OCI-LY7 (cell line): ENCODE measurements around the gene CCT6A.

Source experiments
- EZH2phosphoT487 ChIP-seq: fragments of 200-600 bp; sonication (generic); IDR thresholded peaks from 2 replicates; pipeline ENCODE4 v1.6.1; 2018; ENCODE audit warnings: low read depth, borderline replicate concordance, mild to moderate bottlenecking, mixed run types, antibody characterized with exemption, low read length, moderate library complexity, mixed read lengths
- TF ChIP-seq, protein P1 (sequence below): fragments of 200-600 bp; sonication (generic); conservative IDR thresholded peaks from 2 replicates; pipeline ENCODE4 v1.5.1; 2014; ENCODE audit warnings: mild to moderate bottlenecking, antibody characterized with exemption, low read length, moderate library complexity, mixed read lengths

- TF ChIP-seq, protein P1, sequence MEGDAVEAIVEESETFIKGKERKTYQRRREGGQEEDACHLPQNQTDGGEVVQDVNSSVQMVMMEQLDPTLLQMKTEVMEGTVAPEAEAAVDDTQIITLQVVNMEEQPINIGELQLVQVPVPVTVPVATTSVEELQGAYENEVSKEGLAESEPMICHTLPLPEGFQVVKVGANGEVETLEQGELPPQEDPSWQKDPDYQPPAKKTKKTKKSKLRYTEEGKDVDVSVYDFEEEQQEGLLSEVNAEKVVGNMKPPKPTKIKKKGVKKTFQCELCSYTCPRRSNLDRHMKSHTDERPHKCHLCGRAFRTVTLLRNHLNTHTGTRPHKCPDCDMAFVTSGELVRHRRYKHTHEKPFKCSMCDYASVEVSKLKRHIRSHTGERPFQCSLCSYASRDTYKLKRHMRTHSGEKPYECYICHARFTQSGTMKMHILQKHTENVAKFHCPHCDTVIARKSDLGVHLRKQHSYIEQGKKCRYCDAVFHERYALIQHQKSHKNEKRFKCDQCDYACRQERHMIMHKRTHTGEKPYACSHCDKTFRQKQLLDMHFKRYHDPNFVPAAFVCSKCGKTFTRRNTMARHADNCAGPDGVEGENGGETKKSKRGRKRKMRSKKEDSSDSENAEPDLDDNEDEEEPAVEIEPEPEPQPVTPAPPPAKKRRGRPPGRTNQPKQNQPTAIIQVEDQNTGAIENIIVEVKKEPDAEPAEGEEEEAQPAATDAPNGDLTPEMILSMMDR, result no peak
- no peak for TF ChIP-seq EZH2phosphoT487
Observed at GRCh38 chr7:56062382-56062781, 10.8 kb downstream of the CCT6A start.
